ENCODE measurements around the gene S100A14.

DNA sequence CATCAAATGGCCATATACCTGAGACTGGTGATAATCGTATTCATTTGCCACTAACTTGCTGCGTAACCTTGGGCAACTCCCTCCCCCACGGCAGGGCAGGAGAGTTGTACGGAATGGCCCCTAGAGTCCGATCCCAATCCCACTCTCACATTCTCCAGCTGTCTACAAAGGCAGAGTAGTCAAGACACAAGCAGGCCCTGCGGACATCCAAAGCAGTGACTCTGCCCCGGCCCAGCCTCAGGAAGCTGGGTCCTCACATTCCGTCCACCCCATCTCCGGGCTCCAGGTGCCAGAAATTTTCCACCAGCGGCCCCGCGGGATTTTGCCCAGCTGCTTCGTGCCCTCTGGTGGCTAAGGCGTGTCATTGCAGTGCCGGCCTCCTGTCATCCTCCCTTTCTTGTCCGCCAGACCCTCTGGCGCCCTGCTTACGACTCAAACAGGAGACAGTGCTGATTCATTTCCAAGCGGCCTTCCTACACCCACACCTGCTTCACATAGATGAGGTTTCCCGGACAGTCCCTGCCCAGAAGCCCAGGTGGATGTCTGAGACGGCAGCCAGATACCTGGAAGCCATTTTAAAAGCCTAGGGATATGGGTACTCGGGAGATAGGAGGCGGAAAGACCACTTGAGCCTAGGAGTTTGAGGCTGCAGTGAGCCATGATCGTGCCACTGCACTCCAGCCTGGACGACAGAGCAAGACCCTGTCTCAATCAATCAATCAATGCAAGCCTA is 47.6 kb downstream of the S100A14 start:
- TF ChIP-seq, protein P1, sequence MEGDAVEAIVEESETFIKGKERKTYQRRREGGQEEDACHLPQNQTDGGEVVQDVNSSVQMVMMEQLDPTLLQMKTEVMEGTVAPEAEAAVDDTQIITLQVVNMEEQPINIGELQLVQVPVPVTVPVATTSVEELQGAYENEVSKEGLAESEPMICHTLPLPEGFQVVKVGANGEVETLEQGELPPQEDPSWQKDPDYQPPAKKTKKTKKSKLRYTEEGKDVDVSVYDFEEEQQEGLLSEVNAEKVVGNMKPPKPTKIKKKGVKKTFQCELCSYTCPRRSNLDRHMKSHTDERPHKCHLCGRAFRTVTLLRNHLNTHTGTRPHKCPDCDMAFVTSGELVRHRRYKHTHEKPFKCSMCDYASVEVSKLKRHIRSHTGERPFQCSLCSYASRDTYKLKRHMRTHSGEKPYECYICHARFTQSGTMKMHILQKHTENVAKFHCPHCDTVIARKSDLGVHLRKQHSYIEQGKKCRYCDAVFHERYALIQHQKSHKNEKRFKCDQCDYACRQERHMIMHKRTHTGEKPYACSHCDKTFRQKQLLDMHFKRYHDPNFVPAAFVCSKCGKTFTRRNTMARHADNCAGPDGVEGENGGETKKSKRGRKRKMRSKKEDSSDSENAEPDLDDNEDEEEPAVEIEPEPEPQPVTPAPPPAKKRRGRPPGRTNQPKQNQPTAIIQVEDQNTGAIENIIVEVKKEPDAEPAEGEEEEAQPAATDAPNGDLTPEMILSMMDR (IDR thresholded peaks at IDR 0.05), result peak; percentile 99
- no peak for TF ChIP-seq ZFX (IDR thresholded peaks at IDR 0.05; ENCODE audit: borderline replicate concordance)

All from 22Rv1 (cell line).